ENCODE data around the gene PRDX3. TPM values are rescaled to one million over a fixed set of nuclear protein-coding genes. Genes with fewer than 3 reads are reported as not detected.
"Not testable (repeated sequence)": the region's sequence is repeated elsewhere in the genome, so short reads cannot be mapped to it uniquely, and the experiment has no call there.

PRDX3 gene
- total RNA-seq, 2 experiments from 2014 or later = 7.1 to 7.5 TPM

DNA sequence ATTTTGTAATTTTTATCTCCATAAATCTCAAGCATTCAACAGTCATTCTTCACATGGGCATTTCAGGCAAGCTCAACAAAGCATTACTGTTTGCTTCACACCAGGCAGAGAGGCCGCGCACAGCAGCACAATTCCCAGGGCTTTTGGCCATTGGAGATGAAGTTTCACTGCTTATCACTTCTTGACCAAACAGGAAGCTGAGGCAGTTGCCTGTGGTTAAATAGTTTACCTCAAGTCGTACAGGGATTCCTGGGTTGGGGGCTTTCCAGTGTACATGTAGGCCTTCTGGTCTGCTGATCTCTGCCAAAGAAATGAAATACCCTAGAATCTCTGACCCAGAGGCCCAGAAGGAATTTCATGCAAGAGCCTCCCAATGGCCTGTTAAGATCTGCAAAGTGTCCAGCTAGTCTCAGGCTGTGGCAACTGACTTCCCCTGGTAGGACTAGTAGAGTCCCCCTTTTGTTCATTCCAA lies 11.2 kb upstream of the PRDX3 start:
- Histone ChIP-seq H3K9me3 (ENCODE audit: control insufficient read depth in 1 of 2, insufficient read depth in 1 of 2, low read length in 2 of 2) (no peaks in the 10 kb centered on the region), H3K27ac (ENCODE audit: low read depth in 1 of 2, low read length in 2 of 2) (no peak overlapping the region), H3K36me3 (ENCODE audit: insufficient read depth, low read length) (no peaks in the 10 kb centered on the region), H3K27me3 (ENCODE audit: control insufficient read depth in 1 of 2, insufficient read depth in 2 of 2, low read length in 2 of 2) (no peaks in the 10 kb centered on the region), H3K4me3 (ENCODE audit: low read length) (no peak overlapping the region), H3K4me1 (ENCODE audit: insufficient read depth, low read length) (peaks cover 8% of the 10 kb centered on the region)
- H3K4me3 Mint-ChIP-seq = no peak overlapping the region
- H3K36me3 Mint-ChIP-seq (ENCODE audit: low read depth) = no peaks in the 10 kb centered on the region
- no peak overlapping the region for H3K27ac Mint-ChIP-seq
- peak in 3 of 14 experiments; percentile 20 to 55 (median 33) for DNase-seq
- ChIA-PET CTCF (interaction anchor here (1.2 to 1.8 kb wide), 4 partner anchors 8 to 255 kb away, joined by 3 to 8 read pairs (median 6); no protein-coding TSS in a partner anchor), POLR2A (interaction anchor here (1.0 to 2.0 kb wide), 4 partner anchors 9 to 25 kb away, joined by 3 to 11 read pairs (median 3); partner anchors contain the start of genes GRK5 and SFXN4)
- TF ChIP-seq CTCF (IDR thresholded peaks at IDR 0.05) = no peak
- H3K27me3 Mint-ChIP-seq = no peaks in the 10 kb centered on the region
- ATAC-seq (ENCODE audit: poor library complexity) = no peak
- intact Hi-C loops (cut with DNase I, micrococcal nuclease) = no loop called here
- H3K9me3 Mint-ChIP-seq = no peaks in the 10 kb centered on the region
- H3K4me1 Mint-ChIP-seq (ENCODE audit: low read depth) = peaks cover 11% of the 10 kb centered on the region

- Mint-ChIP-seq H3K27me3 (no peaks in the 10 kb centered on the region), H3K9me3 (no peaks in the 10 kb centered on the region), H3K36me3 (ENCODE audit: low read depth) (no peaks in the 10 kb centered on the region), H3K4me3 (peak overlapping the region; percentile 16), H3K4me1 (ENCODE audit: low read depth) (peaks cover 6% of the 10 kb centered on the region), H3K27ac (no peak overlapping the region)
- ATAC-seq (ENCODE audit: poor library complexity) (no peak), DNase-seq (no peak)
- no peak for TF ChIP-seq CTCF (IDR thresholded peaks at IDR 0.05)
- CTCF ChIA-PET = no interaction called here
- intact Hi-C loops (cut with DNase I, micrococcal nuclease) = no loop called here
- H3K9me3 ChIP-seq (ENCODE audit: control insufficient read depth in 1 of 2, insufficient read depth in 1 of 2, low read length in 2 of 2) = no peaks in the 10 kb centered on the region
- H3K27me3 ChIP-seq (ENCODE audit: control insufficient read depth in 1 of 2, insufficient read depth in 2 of 2, low read length in 2 of 2) = no peaks in the 10 kb centered on the region
- H3K4me1 ChIP-seq (ENCODE audit: insufficient read depth, low read length) = peaks cover 14% of the 10 kb centered on the region
- no peak overlapping the region for H3K4me3 ChIP-seq (ENCODE audit: low read length)
- no peak overlapping the region for H3K27ac ChIP-seq (ENCODE audit: low read depth in 1 of 2, low read length in 2 of 2)
- no peaks in the 10 kb centered on the region for H3K36me3 ChIP-seq (ENCODE audit: insufficient read depth, low read length)
- POLR2A ChIA-PET = interaction anchor here (0.6 kb wide), 1 partner anchor 180 kb away, joined by 3 read pairs; no protein-coding TSS in a partner anchor
Observed at GRCh38 chr10:119183664-119184412, 5.2 kb upstream of the PRDX3 start.

GRCh38 chr10:119180850-119181400 lies 2.3 kb upstream of the PRDX3 start:
- H3K27ac Mint-ChIP-seq; H3K27me3 ChIP-seq (ENCODE audit: control insufficient read depth in 1 of 2, insufficient read depth in 2 of 2, low read length in 2 of 2); H3K27me3 Mint-ChIP-seq; H3K27ac ChIP-seq (ENCODE audit: low read depth in 1 of 2, low read length in 2 of 2); intact Hi-C loops (cut with DNase I, micrococcal nuclease); ATAC-seq (ENCODE audit: poor library complexity); H3K9me3 Mint-ChIP-seq; H3K4me3 ChIP-seq (ENCODE audit: low read length); H3K4me3 Mint-ChIP-seq; DNase-seq; H3K9me3 ChIP-seq (ENCODE audit: control insufficient read depth in 1 of 2, insufficient read depth in 1 of 2, low read length in 2 of 2): not testable (repeated sequence)
- H3K4me1 Mint-ChIP-seq (ENCODE audit: low read depth) = peaks cover 28% of the 10 kb centered on the region
- ChIA-PET CTCF (interaction anchor here (1.6 to 2.6 kb wide), 2 partner anchors 18 to 26 kb away, joined by 5 to 7 read pairs; partner anchors contain the start of gene GRK5), POLR2A (interaction anchor here (0.6 to 1.0 kb wide), 2 partner anchors 15 to 43 kb away, joined by 3 read pairs; partner anchors contain the start of gene SFXN4)
- H3K36me3 Mint-ChIP-seq (ENCODE audit: low read depth) = peaks cover 22% of the 10 kb centered on the region
- Histone ChIP-seq H3K36me3 (ENCODE audit: insufficient read depth, low read length) (peaks cover 11% of the 10 kb centered on the region), H3K4me1 (ENCODE audit: insufficient read depth, low read length) (peaks cover 36% of the 10 kb centered on the region)

Measured in CD4-positive, alpha-beta T cell (primary cell).